GM19239 (cell line): ENCODE results near the gene PRDM15.

Experiments
- DNase-seq: peaks from one replicate; pipeline ENCODE4 v3.0.0; 2011; ENCODE audit warnings: low spot score; ENCODE audit not compliant: insufficient read length
- FAIRE-seq: peaks from 2 replicates; lab custom pipeline; 2011; peaks lifted over from hg19 to GRCh38; lab: Jason Lieb, UNC

The PRDM15 gene

DNA sequence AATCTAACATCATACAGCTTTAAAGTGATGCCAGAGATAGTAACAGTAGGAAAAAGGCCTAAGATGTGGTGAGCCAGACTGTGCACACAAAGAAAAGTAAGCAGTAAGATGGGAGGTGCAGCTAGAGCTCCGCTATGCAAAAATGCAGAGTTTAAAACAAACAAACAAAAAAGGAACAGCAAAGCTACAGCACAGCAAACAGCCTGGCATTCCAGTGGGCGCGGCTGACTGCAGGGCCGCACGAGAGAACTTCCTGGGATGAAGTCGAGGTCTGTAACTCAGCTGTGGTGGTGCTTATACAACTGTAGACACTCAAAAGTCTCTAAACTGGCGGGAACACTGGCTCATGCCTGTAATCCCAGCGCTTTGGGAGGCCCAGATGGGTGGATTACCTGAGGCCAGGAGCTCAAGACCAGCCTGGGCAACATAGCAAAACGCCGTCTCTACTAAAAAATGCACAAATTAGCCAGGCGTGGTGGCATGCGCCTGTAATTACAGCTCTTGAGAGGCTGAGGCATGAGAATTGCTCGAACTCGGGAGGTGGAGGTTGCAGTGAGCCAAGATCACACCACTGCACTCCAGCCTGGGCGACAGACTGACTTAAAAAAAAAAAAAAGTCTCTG lies 30.1 kb downstream of the PRDM15 start:
- no peak for FAIRE-seq
- no peak for DNase-seq

DNA sequence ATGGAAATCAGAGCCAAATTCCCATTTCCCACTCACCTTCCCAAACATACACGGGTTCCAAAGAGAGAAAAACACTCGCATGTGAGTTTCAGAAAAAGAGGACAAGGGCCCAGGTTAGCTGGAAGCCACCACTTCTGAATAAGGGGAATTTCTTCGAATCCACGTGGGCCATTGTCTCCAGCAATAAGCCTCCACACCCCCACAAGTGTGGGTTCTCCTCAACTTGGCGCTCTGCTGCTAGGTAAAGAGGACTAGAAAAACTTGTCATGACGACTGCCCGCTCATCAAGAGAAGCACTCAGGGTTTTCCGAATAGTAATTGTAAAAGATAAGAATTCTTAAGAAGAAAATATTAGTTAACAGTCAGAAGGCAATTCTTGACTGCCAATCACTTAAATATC lies 30.6 kb downstream of the PRDM15 start:
- FAIRE-seq, result no peak

DNA sequence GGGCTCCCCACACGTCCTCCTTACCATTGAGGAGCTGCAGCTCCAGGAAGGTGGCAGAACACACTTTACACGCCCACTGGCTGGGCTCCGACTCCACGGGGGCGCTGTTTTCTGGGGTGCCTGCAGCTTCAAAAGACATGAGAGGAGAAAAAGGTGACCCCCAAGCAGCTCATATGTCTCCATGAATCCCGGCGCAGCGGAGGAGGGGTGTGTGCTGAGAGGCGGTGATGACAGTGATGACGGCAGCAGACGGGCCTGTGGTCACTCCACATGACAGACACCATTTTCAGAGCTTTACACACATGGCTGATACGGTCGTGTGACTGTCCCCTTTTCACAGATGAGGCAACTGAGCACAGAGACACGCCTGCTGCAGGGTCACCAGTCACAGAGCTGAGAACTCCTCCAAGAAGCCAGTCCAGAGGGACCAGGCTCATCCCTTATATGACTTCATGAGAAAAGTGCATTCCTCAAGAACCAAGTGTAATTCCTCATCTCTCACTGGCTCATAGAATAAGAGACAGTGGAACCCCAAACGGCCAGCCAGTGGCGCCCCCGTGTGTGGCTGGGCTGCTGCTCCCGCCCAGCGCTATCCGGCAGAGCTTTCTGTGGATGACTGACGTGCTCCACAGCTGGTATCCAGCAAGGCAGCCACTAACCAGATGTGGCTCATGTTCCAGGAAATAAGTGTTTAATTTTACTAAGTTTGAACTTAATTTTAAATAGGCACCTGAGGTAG lies 31.9 kb downstream of the PRDM15 start:
- FAIRE-seq, result no peak
- DNase-seq, result no peak

More for the DNA sequence above, 30.6 kb downstream of the PRDM15 start:
- no peak for DNase-seq

DNA sequence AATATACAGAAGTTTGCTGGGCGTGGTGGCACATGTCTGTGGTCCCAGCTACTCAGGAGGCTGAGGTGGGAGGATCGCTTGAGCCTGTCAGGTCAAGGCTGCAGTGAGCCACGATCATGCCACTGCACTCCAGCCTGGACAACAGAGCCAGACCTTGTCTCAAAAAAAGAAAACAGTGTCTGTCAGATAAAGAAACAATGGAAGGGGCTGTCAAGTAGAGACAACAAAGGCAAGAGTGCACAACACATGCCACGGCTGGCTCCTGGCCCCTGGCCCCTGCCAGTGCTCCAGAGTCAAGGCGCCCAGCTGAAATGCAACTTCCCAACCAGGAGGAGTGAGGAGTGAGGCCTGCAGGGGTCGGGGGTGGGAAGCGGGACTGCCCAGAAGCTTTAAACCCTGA lies 32.6 kb downstream of the PRDM15 start:
- DNase-seq (no peak), FAIRE-seq (no peak)

DNA sequence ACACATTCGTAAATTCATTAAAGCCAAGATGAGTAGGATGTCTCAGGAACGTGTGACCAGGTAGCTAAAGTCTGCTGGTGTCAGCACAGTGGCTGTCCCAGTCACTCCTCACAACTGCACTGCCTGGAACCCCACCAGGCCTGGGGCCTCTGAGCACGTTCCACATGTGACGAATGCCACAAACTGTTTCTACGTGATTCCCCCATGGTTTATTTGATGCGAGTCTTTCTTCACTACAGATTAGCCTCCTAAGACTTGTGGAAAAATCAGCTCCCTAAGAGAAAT lies 33.2 kb downstream of the PRDM15 start:
- DNase-seq, result no peak
- FAIRE-seq, result no peak

DNA sequence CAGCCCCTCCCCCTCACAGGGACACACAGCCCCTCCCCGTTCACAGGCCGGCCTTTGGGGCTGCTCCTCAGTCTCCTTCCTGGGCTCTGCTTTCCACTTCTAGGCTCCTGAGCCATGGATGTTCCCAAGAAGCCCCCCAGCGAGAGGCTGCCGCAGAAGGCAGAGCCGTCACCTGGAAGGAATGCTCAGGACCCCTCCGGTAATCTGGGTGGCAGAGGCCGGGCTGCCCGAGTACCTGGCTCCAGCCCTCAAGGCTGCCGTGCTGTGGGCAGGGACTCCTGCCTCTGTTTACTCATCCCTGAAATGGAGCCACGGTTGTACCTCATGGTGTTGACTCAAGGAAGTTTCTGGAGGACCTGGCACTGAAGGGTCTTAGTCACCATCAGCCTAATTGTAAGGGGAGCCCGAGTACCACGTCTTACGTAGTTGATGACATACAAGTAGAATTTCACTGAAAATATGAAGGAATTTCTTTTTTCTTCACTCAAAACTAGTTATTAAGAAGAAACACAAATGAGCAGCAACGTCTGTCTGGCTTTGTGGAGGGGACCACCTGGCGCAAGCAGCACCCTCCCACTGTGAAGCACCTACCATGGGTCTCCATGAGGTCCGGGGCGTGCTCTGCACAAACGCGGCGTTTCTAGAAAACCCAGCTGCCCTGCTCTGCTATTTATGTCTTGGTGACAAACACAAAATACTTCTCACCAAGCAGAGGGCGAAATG lies 33.7 kb downstream of the PRDM15 start:
- DNase-seq (no peak), FAIRE-seq (no peak)

DNA sequence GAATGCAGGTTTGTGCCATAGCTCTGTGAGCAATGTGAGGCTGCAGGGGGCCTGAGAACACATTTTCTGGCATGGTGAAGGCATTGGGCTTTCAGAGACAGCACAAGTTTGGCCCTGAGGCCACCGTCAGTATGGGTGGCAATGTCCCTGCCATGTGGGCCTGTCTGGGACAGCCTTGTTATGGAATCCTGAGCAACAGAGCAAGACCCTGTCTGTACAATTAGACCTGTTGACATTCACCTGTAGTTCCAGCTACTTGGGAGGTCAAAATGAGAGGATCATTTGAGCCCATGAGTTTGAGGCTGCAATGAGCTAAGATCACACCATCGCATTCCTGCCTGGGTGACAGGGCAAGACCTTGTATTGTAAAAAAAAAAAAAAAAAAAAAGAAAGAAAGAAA lies 35.6 kb downstream of the PRDM15 start:
- FAIRE-seq, result peak; percentile 69
- no peak for DNase-seq

DNA sequence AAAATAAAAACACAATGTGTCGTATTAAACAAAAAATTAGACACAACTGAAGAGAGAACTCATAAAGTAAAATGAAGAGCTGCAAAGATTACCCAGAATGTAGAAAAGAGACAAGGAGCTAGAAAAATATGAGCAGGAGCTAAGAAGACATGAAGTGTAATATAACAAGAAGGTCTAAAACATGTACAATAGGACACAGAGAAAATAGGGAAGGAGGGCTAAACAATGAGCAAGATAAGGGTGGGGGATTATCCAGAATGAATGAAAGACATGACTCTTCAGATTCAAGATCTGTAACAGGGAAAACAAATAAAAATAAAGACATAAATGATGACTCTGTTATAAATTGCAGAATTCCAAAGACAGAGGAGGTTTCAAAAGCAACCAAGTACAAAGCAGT lies 38.3 kb downstream of the PRDM15 start:
- DNase-seq (no peak), FAIRE-seq (no peak)

DNA sequence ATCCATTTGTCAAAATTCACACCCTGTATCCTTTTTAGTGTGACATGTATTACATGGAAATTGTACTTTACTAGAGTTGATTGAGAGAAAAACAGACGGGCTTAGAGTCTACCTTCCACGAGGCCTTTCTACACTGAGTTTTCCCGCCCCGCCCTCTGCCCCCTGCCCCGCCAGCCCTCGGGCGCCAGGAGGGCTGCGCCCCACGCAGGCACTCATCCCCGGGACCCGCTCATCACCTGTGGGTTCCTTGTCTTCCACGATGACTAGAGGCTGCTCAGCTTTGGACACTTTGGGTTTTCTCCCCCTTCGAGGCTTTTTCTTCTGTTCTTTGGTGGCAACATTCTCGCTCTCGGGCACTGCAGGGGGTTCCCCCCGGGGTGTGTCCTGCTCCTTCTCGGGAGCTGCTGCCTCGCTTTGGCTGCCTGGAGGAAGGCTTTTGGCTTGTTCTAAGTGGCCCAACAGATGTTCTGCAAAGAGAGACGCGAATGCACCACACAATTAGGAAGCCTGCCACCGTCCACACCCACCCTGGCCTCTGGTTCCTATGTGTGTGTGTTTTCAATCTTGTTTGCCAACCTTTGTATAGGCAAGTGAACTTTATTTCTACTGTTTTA lies 39.6 kb downstream of the PRDM15 start:
- FAIRE-seq, result no peak
- DNase-seq, result no peak

DNA sequence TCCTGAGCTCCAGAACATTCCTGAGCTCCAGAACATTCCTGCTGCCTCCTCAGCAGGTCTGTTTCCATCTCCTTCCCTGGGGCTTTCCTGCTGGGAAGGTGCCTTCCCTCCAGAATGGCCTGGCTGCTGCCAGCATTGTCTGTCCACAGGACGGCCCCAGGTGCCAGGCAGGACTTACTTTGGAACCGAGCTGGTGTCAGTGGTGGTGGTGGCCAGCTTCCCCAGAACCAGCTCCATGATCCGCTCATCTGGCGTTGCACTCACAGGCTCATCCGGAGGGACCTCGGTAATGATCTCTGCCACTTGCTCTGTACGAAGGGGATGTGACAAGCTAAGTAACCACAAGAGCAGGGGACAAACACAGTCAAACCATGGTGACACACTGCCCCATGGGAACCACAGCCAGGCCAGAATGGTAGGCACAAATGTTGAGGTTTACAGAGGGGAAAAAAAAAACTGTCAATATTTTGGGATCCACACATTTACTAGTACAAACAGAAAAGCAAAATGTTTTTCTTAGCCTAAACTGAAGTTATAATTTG lies 41.3 kb downstream of the PRDM15 start:
- FAIRE-seq (peak; percentile 28), DNase-seq (no peak)

DNA sequence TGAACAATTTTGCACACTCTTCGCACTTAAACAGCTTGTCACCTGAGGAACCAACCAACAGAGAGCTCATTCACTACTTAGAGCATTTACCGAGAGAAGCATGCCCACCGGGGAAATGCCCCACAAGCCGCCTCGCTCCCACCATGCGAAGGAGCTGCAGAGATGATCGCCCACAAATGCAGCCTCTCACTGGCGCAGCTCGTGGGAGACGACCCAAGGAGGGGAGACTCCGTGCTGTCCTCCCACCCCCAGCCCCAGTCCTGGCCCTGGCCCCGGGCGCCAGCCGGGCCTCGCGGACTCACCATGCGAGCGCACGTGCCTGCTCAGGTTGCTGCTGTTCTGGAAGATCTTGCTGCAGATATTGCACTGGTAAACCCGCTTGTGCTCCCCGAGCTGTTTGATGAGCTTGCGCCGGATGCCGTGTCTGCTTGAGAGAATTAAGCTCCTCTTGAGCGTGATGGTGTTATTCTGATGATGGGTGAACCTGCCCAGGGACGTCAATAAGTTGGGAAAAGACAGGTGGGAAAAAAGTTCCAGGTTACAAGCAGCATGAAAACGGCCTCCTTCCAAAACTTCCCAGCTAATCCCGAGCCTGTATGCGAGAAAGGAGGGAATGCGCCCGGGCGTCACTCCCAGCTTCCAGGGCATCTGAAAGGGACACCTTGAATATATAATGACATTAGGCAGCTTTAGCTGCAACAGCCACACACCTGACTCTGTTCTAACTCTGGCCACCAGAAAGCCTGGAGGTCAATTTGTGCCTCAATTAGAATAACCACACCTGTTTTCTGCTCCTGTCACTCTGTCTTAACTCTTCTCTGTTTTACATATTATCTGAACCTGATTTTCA lies 42.8 kb downstream of the PRDM15 start:
- no peak for FAIRE-seq
- DNase-seq, result no peak

DNA sequence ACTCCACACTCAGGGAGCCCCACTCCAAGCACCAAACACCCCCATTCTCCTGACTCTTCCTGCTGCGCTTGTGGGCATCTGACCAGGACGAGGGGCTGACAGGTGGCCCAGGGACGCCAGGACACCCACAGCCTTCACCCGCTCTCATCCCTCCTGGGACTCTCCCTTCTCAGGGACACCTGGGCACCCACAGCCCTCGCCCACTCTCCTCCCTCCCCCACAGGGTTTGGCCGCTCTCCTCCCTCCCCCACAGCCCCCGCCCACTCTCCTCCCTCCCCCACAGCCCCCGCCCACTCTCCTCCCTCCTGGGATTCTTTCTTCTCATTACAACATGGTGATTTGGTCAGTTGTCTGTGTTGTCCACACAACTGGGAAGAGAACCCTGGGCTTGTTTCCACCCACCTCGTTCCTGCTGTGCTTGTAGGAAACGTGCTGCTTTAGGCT lies 43.4 kb downstream of the PRDM15 start:
- FAIRE-seq (peak; percentile 66), DNase-seq (no peak)

DNA sequence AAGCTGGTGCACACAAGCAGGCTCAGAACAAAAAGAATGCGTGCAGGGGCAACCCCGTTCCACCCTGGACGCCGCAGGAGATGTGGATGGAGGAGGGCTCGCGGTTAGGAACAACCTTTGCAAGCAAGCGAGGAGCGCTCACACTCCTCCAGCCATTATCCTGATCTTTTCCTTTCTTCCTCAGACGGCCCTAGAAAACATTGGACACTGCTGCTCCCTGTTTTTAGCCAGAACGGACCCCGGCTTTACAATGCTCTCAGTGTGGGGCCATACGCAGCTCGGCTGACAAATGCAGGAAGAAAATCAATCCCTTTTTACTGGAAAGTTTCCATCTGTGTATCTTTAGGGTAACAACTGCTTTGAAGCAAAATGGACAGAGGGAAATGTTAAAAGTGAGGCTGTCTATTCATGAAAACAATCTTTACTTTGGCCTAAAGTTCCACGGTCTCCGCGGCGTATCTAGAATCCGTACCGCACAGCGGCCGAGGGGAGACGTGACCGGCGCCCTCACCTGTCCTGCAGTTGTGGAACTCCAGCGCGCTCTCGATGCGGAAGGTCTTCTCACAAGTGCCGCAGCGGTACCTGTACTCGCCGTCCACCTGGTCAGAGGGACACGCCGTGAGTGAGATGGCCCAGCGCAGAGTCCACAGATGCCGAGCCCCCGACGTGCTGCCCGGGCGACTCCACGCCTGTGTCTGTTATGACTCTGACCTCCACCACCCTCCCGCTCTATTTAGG lies 44.0 kb downstream of the PRDM15 start:
- DNase-seq (no peak), FAIRE-seq (no peak)

DNA sequence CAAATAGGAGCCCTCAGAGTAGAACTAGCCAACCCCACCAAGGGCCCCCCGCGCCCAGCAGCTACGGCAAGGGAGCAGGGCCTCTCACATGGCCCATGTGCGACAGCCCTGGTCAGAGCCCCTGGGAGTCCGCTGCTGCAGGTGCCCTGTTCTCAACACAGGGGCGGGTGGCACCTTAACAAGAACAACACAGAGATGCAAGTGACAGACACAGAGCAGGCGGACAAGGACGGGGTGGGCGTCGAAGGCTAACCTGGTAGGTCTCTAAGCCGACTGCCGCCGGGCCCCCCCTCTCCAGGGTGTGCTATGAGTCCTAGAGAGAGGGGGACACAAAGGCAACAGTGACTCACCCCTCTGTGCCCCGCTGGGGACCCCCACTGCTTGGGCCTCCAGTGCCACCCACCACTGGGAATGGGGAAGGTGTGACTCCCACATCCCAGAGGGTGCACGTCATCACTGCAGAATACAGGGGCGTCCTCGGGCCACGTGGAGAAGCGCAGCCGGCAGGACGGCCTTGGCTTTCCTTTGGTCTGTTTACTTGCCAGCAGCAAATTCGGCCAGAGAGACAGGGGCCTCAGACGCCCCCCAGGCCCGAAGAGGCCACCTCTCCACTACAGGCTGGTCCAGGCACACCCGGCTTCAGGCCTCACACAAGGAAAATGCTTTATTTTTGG lies 44.8 kb downstream of the PRDM15 start:
- FAIRE-seq (no peak), DNase-seq (no peak)

DNA sequence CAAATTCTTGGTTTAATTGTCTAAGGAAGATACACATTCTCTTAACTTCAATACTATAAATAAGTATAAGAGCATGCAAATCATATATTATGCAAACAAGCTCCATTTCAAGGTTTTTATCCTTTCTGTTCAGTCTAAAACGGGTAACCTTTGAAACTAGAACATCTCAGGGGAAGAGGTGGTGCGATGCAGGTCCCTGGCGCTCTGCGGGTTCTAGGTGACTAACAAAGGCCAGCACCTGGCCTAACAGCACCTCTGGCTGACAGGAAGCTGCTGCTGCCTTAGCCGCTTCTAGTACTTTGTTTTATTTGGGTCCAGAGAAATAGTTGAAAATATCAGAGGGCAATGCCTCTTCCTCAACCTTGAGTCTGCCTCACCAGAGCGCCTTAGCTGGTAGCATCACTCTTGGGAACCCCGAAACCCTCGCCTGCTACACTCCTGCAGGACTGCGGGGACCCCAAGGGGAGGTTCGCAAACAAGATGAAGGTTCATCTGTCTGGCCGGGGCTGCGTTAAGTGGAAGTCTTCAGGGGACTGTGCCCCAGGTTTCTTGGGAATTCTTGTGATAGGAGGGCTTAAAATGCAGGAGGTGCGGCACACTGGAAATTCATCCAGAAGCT lies 45.5 kb downstream of the PRDM15 start:
- DNase-seq (peak; percentile 71), FAIRE-seq (peak; percentile 74)

DNA sequence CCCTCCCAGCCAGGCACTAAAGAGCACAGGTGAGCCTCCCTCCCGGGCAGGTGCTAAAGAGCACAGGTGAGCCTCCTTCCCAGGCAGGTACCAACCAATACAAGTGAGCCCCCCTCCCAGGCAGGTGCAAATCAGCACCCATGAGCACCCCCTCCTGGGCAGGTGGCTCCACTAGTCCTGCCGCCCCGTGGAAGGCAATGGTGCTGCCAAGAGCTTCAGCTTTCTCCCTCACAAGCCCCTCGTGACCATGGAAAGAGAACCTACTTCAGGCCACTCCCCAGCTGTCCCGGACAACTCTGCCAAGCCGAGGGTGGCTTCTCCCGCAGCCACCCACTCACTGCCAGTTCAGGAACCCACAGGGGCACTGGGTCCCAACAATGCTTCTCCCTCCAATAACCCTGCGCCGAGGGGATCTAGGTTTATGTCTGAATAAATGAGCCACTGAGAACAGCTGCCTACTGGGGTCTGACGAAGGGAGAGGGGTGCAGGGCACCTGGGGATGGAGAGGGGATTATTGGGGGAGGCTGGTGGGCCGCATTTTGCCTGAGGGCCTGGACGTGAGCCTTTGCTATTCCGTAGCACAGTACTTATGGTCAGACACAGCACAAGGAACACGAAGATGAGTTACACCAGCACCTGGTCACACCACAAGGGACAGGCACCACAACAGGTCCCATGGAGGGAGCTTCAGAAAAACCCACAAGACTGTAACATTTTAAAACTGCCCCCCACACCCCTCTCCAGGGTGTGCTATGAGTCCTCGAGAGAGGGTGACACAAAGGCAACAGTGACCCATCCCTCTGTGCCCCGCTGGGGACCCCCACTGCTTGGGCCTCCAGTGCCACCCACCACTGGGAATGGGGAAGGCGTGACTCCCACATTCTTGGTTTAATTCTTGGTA lies 46.3 kb downstream of the PRDM15 start:
- peak; percentile 59 for DNase-seq
- peak; percentile 69 for FAIRE-seq

DNA sequence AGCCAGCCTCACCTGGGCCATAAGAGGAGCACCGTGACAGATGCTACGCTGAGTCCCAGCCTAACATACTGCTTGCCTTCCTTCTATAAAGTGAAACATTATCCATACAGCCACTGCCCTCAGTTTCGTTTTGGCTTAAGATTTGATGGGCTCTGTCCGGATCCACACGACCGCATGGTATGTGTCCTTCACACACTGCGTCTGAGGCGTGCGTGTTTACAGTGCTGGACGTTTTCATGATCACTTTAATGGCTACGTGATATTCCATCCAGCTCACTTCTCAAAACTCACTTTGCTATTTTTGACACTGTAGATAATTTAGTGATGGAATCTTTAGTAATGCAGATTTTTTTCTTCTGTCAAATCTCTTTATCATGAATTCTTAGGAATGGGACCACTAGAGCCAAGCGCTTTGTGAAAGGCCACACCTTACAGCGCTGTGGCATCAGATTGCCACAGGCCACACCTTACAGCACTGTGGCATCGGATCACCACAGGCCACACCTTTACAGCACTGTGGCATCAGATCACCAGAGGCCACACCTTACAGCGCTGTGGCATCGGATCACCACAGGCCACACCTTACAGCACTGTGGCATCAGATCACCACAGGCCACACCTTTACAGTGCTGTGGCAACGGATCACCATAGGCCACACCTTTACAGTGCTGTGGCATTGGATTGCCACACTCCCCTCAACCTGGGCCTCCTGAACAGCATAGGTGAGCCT lies 47.1 kb downstream of the PRDM15 start:
- FAIRE-seq (no peak), DNase-seq (no peak)
